Testis (tissue), 3 donors: ENCODE measurements around the gene DGKZ. TPM values are rescaled to one million over a fixed set of nuclear protein-coding genes. Genes with fewer than 3 reads are reported as not detected.

Source experiments
- DNase-seq: peaks from one replicate; pipeline ENCODE4 v3.0.0-alpha.2; 2019
- H3K27ac ChIP-seq, 2 donors: fragments of 200-600 bp; sonication (generic); one replicate each; pipeline ENCODE4 v1.5.1; 2019
- H3K27me3 ChIP-seq: fragments of 200-600 bp; sonication (generic); one replicate; pipeline ENCODE4 v1.5.1; 2019
- H3K36me3 ChIP-seq: fragments of 200-600 bp; sonication (generic); one replicate; pipeline ENCODE4 v1.5.1; 2017; ENCODE audit warnings: low read depth; ENCODE audit errors: missing control alignments
- H3K4me1 ChIP-seq: fragments of 200-600 bp; sonication (generic); one replicate; pipeline ENCODE4 v1.5.1; 2019
- H3K4me3 ChIP-seq, 2 donors: fragments of 200-600 bp; sonication (generic); one replicate each; pipeline ENCODE4 v1.5.1; 2017 to 2019
- H3K9me3 ChIP-seq: fragments of 200-600 bp; sonication (generic); one replicate; pipeline ENCODE4 v1.5.1; 2017
- CTCF ChIP-seq, 3 experiments: fragments of 450-650 bp in 2 of 3; fragments of 200-600 bp in 1 of 3; sonication (generic) in 1 of 3; IDR thresholded peaks; one replicate each; pipeline ENCODE4 v1.5.1; 2016 to 2019; ENCODE audit warnings: antibody characterized with exemption in 3 of 3, mild to moderate bottlenecking in 2 of 3, moderate library complexity in 1 of 3
- POLR2A ChIP-seq: fragments of 450-650 bp; IDR thresholded peaks from one replicate; pipeline ENCODE4 v1.6.1; 2017; ENCODE audit warnings: antibody characterized with exemption, mild to moderate bottlenecking, moderate library complexity
- WGBS, 2 donors: methylation state at CpG; one replicate each; pipeline ENCODE4 v1.1.5; 2018; 5-methylcytosine and 5-hydroxymethylcytosine counted together
- intact Hi-C: fragments of 100-400 bp; cut with DNase I; formaldehyde crosslinking; loops from one replicate; pipeline ENCODE4 v1.15.1; 2023; ENCODE audit warnings: low total_unique reads
- polyA plus RNA-seq: library from polyadenylated mRNA; stranded (reverse); fragments of 350-450 nt; fragmentation: Illumina TruSeq; extraction: RNeasy Lipid Tissue Mini Kit (QIAGEN cat#74804); gene quantifications from one replicate; pipeline ENCODE4 v1.2.3, GENCODE V29; 2014; ENCODE audit warnings: low read depth, low replicate concordance; ENCODE audit not compliant: insufficient read depth
- total RNA-seq, 2 donors: library from RNA; depleted of rRNA; stranded (reverse); fragments of >200 nt; gene quantifications; one replicate each; pipeline ENCODE4 v1.2.3, GENCODE V29; 2016

DGKZ gene
- total and polyA plus RNA-seq, 3 donors from 2014 or later = 33.8 to 104 (median 67.2) TPM

- Histone ChIP-seq H3K4me1 (peaks cover 11% of the 10 kb centered on the region), H3K27me3 (no peaks in the 10 kb centered on the region), H3K36me3 (no peaks in the 10 kb centered on the region), H3K27ac (peak overlapping the region; percentile 68 to 79), H3K4me3 (peak overlapping the region; percentile 58 to 68), H3K9me3 (no peaks in the 10 kb centered on the region)
- peak; percentile 62 for DNase-seq
- 2% methylated on average over 20 to 40 of the region's 45 CpGs for WGBS, 2 donors
- TF ChIP-seq POLR2A (no peak), CTCF (IDR thresholded peaks at IDR 0.05) (no peak)
- intact Hi-C loops = no loop called here
Observed at GRCh38 chr11:46380340-46381047, 33.2 kb downstream of the DGKZ start.

- H3K4me3 ChIP-seq = peak within 1 kb of the TSS; percentile 58 to 68
- no peak for TF ChIP-seq CTCF (IDR thresholded peaks at IDR 0.05)
- no peak for TF ChIP-seq POLR2A
- no peaks in the 10 kb centered on the region for H3K36me3 ChIP-seq
- 0 to 1% methylated on average over 10 to 58 of the region's 96 CpGs for WGBS, 2 donors
- intact Hi-C loops = no loop called here
- DNase-seq = no peak
- H3K4me1 ChIP-seq = peaks cover 11% of the 10 kb centered on the region
- H3K9me3 ChIP-seq = no peaks in the 10 kb centered on the region
- no peaks in the 10 kb centered on the region for H3K27me3 ChIP-seq
- peak within 1 kb of the TSS; percentile 68 to 79 for H3K27ac ChIP-seq
Observed at GRCh38 chr11:46381048-46381818, 34.0 kb downstream of the DGKZ start, which contains the start of gene MDK. Gene MDK, plus strand, starts transcription at chr11:46381669. Its CDS starts 389 bp downstream, at chr11:46382058.

- TF ChIP-seq CTCF (IDR thresholded peaks at IDR 0.05) (no peak), POLR2A (no peak)
Observed at GRCh38 chr11:46381819-46382645, 34.8 kb downstream of the DGKZ start.

DNA sequence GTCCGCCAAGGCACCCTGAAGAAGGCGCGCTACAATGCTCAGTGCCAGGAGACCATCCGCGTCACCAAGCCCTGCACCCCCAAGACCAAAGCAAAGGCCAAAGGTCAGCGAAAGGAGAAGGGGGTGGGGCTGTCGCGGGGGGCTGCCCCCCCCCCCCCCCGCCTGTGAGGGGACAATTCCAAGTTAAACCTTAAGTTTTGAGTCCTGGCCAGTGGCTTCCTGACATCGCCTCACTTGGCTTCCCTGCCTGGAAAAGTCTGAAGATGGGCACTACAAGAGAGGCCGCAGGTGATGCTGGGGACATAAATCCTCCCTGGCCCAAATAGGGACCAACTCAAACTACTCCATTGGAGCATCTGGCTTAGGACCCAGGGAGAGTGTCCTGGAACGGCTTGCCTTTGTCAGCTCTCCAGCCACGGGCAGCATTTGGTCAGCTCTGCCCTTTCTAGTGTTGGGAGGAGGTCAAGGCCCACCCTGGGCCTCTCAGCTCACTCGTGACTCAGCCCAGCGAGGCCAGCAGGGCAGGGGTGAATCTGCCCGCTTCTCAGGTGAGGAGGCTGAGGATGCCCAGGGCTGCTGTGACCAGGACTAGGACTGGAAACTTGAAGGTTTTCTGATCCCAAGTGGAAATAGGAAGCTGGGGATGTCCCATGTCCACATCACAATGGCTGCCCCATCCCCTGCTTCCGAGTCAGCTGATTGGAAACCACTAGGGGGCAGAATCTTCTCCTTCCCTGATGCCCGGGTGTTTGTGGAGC is 35.6 kb downstream of the DGKZ start:
- Histone ChIP-seq H3K36me3 (no peaks in the 10 kb centered on the region), H3K27me3 (no peaks in the 10 kb centered on the region), H3K4me3 (no peak overlapping the region), H3K4me1 (peaks cover 11% of the 10 kb centered on the region), H3K27ac (no peak overlapping the region), H3K9me3 (no peaks in the 10 kb centered on the region)
- TF ChIP-seq CTCF (IDR thresholded peaks at IDR 0.05) = peak; percentile 47 to 59 (median 48)
- TF ChIP-seq POLR2A = no peak
- intact Hi-C loops = no loop called here
- peak; percentile 69 for DNase-seq
- 53 to 62% methylated on average over 8 to 18 of the region's 18 CpGs for WGBS, 2 donors

More at GRCh38 chr11:46381819-46382645, 34.8 kb downstream of the DGKZ start:
- peak; percentile 31 for DNase-seq
- H3K36me3 ChIP-seq = no peaks in the 10 kb centered on the region
- WGBS, 2 donors = 5 to 23% methylated on average over 7 to 63 of the region's 66 CpGs
- H3K27me3 ChIP-seq = no peaks in the 10 kb centered on the region
- peak overlapping the region; percentile 58 to 68 for H3K4me3 ChIP-seq
- intact Hi-C loops = no loop called here
- H3K4me1 ChIP-seq = peaks cover 11% of the 10 kb centered on the region
- no peaks in the 10 kb centered on the region for H3K9me3 ChIP-seq
- H3K27ac ChIP-seq = no peak overlapping the region
